GM12872 (cell line): ENCODE data around the gene PLCB1.

Experiments
- TF ChIP-seq, protein P1 (sequence below): IDR thresholded peaks from 3 replicates; pipeline ENCODE4 v1.5.1; 2011; ENCODE audit warnings: low read depth, mild to moderate bottlenecking, low read length, moderate library complexity; ENCODE audit not compliant: insufficient read depth

PLCB1 gene

GRCh38 chr20:8522168-8522567, 390.1 kb downstream of the PLCB1 start:
- TF ChIP-seq, protein P1, sequence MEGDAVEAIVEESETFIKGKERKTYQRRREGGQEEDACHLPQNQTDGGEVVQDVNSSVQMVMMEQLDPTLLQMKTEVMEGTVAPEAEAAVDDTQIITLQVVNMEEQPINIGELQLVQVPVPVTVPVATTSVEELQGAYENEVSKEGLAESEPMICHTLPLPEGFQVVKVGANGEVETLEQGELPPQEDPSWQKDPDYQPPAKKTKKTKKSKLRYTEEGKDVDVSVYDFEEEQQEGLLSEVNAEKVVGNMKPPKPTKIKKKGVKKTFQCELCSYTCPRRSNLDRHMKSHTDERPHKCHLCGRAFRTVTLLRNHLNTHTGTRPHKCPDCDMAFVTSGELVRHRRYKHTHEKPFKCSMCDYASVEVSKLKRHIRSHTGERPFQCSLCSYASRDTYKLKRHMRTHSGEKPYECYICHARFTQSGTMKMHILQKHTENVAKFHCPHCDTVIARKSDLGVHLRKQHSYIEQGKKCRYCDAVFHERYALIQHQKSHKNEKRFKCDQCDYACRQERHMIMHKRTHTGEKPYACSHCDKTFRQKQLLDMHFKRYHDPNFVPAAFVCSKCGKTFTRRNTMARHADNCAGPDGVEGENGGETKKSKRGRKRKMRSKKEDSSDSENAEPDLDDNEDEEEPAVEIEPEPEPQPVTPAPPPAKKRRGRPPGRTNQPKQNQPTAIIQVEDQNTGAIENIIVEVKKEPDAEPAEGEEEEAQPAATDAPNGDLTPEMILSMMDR = no peak

DNA sequence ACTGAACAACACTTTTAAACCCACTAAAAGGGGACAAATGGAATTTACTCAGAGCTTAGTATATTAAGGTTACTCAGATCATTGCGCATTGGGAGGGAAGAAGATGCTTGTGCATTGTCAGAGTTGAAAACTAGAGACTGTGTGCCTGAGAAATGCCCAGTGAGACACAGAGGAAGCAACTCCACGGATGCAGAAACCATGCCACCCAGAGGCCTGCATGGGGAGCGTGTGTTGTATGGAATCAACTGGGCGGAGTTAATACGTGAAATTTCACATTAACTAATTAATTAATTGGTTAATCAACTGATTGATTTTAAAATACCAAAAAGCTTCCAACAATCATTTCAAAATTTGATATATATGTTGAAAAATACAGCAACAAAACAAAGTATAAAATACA, 391.6 kb downstream of the PLCB1 start:
- TF ChIP-seq, protein P1 = no peak

DNA sequence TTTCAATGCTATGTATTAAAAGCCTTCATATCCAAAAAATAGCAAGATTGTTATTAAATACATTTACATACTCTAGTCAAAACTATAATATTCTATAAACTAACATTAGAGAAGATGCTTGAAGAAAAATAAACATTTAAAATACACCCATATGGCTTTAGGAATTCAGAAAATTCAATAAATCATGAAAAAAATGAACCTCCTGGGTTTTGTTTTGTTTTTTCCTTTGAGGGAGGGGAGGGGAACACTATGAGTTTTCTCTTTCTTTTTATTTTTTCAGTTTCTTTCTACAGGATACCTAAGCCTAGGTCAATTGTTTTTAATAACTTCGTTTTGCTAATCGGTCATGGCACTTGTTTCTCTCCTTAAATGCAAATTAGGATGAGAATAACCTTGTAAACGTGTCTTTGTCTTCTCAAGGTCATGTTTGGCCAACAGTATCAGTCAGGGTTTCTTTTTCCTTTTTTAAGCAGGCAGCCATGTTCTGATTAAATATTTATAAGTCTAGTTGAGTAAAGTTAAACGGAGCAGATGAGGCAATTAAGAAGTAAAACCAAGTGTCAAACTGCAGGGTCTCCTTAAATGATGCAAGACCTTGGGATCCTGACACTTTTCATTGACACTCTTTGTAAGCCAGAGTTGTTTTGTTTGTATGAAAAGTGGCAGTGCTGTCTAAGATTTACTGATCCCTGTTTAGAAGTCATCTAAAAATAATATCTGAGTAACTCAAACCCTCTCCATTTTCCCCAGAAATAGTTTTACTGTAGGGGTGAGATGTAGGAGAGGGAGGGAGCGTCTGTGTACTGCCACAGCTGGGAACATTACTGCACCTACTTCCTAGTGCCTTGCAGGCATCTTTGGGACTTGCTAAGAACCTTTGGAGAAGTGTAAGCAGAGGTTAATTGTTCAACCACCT, 392.3 kb downstream of the PLCB1 start:
- TF ChIP-seq, protein P1 = no peak

GRCh38 chr20:8525017-8525343, 392.9 kb downstream of the PLCB1 start:
- TF ChIP-seq, protein P1 = no peak

DNA sequence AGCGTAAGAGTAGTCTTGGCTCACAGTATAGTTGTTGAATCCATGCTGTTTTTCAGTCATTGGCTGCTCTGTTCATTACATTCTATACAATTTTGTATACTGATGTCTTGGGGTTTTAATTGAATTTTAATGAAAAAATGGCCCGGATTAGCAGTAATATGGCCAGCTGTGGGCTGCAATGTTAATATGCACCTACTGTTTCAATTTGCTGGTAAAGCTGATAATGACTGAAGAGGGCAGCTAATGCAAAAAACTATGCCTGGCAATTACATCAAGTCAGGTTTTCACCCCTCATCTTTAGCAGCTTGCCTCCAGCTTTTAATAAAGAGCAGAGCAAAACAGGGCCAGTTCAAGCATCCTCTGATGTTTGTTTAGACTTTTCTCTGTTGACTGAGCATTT, 394.5 kb downstream of the PLCB1 start:
- TF ChIP-seq, protein P1 = no peak

DNA sequence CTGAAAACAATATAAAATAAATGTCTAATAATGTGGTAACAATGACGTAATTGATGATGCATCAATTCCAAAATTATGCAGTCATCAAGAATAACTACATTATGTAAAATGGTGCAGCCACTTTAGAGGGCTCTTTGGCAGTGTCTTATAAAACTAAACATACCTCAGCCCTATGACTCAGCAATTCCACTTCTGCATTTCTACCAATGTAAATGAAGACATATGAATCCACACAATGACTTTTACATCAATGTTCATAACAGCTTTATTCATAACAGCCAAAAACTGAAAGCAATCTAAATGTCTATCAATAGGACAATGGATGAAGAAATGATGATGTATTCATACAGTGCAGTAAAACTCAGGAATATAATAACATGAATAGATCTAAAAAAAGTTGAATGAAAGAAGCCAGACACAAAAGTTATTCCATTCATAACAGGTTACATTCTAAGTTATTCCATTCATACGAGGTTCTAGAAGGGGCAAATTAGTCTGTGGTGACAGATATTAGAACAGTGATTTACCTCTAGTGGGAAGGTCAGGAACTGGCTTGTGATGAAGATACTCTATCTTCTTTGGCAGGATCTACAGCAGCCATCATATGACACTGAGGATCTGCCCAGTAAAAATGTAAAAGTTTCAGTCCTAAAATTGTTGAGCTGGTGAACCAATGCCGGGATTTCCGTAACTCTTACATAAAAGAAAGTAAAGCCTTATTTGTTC, 396.1 kb downstream of the PLCB1 start:
- TF ChIP-seq, protein P1 = no peak

- TF ChIP-seq, protein P1 = no peak
These were observed 398.0 kb downstream of the PLCB1 start for GRCh38 chr20:8530022-8530421.
